IPS DF 4.7 (cell line): ENCODE data around the gene MATN4.

Source experiments
- DNase-seq: peaks from one replicate; pipeline ENCODE4 v3.0.0-alpha.2; 2013; ENCODE audit warnings: low spot score; ENCODE audit errors: extremely low read depth

Gene MATN4

GRCh38 chr20:45315672-45316071 is 7.6 kb upstream of the MATN4 start:
- no peak for DNase-seq

- no peak for DNase-seq
These were observed 5.8 kb upstream of the MATN4 start for GRCh38 chr20:45313943-45314342.

DNA sequence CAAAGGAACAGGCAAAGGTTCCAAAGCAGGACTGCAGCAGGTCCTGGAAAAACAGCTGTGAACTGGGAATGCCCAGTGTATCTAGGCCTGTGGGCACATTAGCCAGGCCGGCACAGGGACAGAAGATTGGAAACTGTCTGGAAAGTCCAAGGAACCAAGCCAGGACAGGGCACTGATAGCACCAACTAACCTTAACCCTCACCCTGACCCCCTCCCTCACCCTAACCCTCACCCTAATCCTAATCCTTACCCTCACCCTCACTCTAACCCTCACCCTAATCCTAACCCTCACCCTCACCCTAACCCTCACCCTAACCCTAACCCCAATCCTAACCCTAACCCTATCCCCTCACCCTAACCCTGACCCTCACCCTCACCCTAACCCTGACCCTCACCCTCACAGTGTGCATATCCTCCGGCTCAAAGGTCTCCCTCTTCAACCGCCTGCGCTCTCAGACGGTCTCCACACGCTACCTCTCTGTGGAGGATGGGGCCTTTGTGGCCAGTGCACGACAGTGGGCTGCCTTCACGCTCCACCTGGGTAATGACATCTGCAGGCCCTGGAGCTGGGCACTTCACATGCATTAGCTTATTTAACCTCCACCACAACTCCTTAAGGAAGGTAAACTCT is 5.1 kb upstream of the MATN4 start:
- no peak for DNase-seq

DNA sequence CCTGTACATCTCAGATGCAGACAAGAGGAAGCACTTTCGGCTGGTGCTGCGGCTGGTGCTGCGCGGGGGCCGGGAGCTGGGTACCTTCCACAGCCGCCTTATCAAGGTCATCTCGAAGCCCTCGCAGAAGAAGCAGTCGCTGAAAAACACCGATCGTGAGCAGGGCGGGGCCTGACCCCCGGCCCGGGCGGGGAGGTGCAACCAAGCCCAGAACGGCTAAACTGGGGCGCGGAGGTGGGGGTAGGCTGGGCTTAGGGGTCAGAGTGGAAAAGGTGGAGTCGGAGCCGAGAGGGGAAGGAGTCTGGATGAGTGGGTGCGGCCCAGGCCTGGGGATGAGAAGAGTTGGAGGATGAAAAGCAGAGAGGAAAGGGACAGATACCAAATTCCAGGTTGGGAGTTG is 4.1 kb upstream of the MATN4 start:
- no peak for DNase-seq

GRCh38 chr20:45311589-45312211 is 3.6 kb upstream of the MATN4 start:
- no peak for DNase-seq

GRCh38 chr20:45309075-45309474 is 976 bp upstream of the MATN4 start:
- DNase-seq: no peak

DNA sequence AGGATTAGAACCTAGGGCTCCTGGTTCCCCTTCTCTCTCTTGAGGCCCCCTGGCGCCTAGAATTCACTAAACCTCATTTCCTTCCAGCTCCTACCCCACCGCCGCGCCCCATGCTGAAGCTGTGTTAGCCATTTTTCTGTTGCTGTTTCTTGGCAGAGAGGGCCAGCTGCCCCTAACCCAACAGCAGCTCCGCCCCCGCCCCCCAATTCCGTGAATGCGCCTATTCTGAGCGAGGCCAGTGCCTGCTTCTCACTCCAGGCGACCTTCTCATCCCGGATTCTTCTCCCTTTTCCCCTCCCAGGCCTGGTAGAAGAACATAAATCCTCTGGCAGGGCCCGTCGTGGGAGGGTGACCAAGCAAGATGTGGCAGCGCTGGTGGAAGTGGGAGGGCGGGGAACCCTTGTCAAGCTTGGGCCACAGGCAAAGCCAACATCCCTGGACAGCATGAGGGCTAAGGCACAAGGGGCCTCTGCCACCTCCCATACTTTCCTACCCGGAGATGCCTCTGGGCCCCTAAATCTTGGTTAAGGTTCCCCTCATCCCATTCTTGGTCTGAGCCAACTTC is 941 bp downstream of the MATN4 start:
- no peak for DNase-seq

GRCh38 chr20:45306431-45306982 is 1.6 kb downstream of the MATN4 start, which contains the start of gene RBPJL:
Gene RBPJL (plus strand): TSS chr20:45306840. CDS start chr20:45306923, 83 bp downstream.
- DNase-seq: no peak

DNA sequence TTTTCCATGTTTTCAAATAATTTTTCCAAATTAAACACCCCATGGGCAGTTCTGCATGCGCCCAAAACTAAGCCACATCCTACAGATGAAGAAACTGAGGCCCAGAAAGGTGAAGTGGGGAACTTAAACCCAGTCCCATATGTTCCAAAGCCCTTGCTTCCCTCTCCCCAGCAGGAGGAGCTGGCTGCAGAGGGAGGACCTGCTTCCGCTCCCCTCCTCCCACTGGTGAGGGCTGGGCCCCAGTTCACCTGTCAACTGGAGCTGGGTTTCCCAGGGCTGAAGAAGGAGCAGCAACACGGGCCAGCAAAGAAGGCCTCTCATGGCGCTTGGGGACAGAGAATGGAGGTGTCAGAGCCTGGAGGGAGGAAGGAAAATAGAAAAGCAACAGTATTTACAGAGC is 2.8 kb downstream of the MATN4 start:
- no peak for DNase-seq

DNA sequence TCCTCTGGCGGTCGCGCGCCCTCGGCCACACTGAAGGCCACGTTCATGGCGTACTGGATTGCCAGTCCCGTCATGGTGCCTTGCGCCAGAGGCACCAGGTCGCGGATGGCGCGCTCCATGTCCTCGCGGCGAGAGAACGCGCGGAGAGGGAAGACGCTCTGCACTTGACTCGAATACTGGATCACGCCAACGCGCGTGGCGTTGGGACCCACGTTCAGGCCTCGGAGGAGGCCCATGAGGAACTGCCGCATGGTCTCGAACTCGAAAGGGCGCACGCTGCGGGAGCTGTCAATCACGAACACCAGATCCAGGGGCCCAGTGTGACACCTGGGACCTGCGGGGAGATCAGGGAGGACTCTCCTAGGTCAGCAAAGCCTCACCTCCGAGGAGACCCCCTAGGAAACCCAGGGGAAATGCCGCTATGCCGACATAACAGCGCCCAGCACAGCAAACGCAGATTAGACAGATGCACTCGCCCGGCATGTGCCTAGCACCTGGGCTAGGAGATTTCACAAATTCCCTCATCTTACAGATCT is 3.6 kb downstream of the MATN4 start:
- no peak for DNase-seq

DNA sequence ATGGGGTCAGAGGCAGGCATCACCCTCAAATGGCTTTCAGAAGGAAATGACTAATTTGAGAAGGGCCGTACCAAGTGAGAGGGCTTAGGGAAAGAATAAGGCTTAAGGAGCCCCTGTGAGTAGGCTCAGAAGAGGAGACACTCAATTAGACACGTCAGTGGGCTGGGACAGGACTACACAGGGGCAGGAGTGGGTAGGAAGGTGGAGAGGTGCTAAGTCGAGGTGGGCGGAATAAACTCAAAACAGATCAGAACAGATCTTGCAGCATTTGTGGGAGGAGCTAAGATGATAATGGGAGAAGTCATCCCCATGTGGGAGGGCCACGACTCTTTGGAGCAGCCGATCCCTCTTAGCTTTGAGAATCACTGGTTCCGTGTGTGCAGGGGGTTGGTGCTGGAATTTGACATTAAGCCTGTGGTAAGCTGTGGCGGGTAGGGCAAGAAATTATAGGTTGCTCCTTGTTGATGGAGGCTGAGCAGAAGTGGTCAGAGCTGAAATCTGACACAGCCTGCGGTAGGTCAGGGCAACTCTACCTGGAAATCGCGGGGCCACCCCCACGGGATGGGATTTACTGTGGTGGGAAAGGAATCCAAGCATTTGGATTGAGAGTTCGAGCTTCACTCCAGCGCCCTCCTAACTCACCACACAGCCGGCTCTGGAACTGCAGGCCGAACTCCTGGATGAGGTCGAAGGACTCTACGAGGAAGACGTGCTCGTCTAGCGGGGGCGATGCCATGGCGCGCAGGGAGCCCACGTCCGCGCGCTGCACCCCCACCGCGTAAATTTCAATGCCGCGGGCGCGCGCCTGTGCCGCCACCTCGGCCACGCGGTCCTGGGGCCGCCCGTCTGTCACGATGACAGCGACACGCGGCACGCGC is 4.3 kb downstream of the MATN4 start:
- no peak for DNase-seq

DNA sequence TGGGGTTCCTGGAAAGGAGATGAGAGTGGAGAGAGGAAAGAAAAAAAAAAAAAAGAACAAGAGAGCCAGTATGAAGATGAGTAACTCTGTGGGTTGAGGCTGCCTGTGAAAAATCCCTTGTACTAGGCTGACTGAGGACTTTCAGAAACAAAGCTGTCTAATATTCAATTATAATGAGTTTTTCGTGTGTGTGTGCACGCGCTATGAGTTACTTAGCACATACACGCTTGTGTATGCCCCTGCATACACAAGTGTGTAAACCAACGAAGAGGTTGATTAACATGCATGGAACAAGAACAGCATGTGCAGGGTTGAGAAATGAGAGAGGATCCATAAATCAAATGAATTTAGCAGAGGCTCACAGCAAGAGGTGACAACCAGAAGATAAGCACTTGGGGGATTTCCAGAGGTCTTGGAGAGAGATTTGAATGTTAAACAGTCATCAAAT is 6.3 kb downstream of the MATN4 start:
- no peak for DNase-seq

DNA sequence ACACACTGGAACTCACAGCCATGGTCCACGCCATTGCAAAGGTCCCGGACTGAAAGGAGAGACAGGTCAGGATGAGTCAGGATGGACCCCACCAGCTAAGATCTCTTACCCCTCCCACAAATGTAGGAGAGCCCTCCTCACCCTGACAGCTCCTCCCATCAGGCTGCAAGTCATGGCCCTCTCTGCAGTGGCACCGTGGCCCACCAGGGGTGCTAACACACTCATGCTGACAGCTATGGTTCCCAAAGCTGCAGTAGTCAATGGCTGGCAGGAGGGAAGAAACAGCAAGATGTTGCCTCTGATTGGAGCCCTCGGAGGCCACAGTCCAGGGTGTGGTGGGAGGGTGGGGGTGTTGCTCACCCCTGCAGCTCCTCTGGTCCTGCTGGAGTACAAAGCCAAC is 7.1 kb downstream of the MATN4 start:
- no peak for DNase-seq

- DNase-seq: no peak
These were observed 8.3 kb downstream of the MATN4 start for GRCh38 chr20:45299786-45300185.

DNA sequence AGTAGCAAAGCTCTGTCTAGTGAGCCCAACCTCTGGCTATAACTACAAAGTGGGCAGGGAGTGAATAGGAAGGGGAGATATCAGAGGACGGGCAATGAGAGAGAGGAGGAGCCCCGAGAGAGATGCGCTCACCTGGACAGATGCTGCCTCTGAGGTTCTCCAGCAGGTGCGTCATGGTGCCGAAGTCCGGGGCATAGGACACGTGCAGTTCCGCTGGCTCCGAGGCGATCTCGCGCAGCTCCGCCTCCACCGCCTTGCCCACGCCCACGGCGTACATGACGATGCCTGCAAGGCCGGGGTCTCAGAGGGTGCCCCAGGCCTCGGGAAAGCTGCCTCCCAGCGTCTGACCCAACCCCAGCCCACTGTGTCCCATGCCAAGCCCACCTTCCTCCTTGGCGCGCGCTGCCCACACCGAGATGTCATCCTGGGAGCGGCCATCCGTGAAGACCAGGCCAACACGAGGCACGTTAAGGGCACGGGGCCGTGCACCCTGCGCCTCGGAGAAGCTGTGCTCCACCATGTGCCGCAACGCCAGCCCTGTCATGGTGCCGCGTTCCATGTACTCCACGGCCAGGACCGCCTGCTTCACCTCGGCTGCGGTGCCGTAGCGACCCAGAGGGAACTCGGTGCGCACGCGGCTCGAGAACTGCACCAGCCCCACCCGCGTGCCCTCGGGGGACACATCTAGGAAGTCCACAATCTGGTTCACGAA is 10.2 kb downstream of the MATN4 start:
- no peak for DNase-seq

- DNase-seq: no peak
These were observed 13.4 kb downstream of the MATN4 start for GRCh38 chr20:45294659-45295058.

DNA sequence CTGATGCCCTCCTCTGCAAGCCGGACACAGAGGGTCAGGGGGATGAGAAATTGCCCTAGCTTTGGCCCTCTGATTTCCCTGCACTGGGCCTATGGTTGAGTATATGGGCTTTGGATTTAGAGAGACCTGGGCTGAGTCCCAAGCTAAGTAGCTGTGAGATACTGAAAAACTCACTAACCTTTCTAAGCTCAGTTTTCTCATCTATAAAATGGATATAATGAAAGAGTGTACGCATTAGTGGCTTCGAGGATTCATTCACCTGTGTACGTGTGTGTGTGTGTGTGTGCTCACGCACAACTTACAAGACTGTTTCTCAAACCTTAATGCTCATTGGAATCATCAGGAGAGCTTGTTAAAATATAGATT is 14.1 kb downstream of the MATN4 start:
- DNase-seq: no peak

- no peak for DNase-seq
These were observed 14.8 kb downstream of the MATN4 start for GRCh38 chr20:45293041-45294002.

- no peak for DNase-seq
These were observed 15.8 kb downstream of the MATN4 start for GRCh38 chr20:45292343-45292742.

DNA sequence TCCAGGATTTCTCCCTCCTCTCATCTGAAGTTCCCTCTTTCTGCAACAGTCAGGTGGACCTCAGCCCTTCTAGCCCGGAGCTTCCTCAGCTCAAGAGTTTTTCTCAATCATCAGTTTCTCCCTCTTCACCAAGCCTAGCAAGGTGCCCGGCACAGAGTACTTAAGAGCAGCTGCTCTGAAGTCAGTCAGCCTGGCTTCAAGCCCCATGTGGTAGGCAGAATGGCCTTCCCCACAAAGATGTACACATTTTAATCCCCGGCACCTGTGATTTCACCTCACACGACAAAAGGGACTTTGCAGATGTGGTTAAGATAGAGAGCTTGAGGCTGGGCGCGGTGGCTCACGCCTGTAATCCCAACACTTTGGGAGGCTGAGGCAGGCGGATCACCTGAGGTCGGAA is 16.6 kb downstream of the MATN4 start:
- no peak for DNase-seq
